Stimulated activated CD4-positive, alpha-beta T cell treated with anti-CD3 and anti-CD28 coated beads, Interleukin-12 subunit alpha, Interleukin-12 subunit beta, amount 100 ng/mL, for 4 hours (primary cell): Measurements from ENCODE around the gene CRISPLD2.
"Not testable (repeated sequence)": the region's sequence is repeated elsewhere in the genome, so short reads cannot be mapped to it uniquely, and the experiment has no call there.

Experiments
- DNase-seq: peaks from one replicate; pipeline ENCODE4 v3.0.0-alpha.2; 2020

The CRISPLD2 gene

DNA sequence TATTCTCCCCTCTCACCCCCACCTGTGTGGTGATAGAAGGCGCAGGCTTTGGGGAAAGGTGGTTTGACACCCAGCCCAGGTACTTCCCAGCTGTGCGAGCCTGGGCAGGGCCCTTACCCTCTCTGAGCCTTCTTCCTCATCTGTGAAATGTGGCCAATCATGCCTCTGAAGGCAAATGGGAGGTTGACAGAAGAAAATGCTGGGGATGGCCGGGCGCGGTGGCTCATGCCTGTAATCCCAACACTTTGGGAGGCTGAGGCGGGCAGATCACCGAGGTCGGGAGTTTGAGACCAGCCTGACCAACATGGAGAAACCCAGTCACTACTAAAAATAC lies 43.7 kb downstream of the CRISPLD2 start:
- DNase-seq, result no peak

DNA sequence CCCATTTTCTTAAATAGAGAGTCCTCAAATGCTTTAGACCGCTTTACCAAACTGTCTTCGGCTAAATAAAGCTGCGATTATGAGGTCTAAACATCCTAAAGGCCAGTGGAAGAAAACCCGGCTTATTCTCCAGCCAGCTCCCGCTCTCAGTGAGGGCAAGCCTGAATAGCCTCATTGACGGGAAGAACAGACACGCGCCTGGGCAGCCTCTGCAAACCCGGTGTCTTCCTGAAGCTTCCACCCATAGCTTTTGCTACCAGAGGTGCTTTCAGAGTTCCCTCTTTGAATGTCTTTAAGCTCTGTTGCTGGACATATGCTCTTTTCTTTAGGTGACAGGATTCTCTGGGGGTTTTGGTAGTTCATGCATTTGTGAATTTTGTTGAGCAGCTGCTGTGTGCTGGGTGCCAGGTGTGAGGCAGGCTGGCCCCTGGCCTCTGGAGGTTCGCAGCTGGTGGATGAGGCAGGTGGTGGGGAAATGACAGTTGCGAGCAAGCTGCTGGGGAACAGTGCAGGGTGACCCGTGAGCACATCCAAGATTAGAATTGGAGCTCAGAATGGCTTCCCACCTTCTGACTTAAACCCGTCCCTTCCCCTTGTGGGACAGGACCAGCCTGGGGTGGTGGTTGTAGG lies 44.7 kb downstream of the CRISPLD2 start:
- no peak for DNase-seq

DNA sequence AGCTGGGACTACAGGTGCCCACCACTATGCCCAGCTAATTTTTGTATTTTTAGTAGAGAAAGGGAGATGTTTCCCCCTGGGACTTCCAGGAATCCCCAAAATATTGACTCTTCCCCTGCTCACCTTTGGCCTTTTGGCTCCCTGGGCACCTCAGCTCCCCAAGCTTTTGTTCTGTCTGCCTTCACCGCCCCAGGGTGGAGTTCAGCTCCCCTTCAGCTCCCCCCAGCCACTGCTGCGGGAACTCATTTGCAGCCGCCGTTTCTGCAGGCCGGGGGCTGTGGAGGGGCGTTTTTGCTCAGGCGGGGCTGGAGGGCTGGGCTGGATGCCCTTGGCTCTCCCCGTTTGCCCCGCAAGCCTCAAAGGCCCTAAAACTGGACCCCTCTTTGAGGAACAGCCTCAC lies 47.9 kb downstream of the CRISPLD2 start:
- DNase-seq, result no peak

DNA sequence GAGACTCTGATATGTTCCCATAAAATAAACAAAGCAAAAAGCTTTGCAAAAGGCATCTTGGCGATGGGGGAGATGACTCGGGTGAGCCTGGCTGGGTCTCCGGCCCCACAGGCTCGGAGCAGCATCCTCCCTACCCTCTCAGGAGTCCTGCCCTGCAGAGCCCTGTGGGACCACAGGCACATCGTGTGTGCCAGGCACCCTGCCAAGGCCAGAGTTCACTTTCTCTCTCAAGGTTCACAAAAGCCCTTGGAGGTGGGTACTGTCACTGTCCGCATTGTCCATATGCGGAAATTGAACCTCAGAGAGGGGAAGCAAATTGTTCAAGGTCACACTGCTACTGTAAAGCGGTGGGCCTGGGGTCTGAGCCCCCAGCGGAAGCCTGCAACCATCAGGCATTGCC lies 48.5 kb downstream of the CRISPLD2 start:
- DNase-seq, result no peak

DNA sequence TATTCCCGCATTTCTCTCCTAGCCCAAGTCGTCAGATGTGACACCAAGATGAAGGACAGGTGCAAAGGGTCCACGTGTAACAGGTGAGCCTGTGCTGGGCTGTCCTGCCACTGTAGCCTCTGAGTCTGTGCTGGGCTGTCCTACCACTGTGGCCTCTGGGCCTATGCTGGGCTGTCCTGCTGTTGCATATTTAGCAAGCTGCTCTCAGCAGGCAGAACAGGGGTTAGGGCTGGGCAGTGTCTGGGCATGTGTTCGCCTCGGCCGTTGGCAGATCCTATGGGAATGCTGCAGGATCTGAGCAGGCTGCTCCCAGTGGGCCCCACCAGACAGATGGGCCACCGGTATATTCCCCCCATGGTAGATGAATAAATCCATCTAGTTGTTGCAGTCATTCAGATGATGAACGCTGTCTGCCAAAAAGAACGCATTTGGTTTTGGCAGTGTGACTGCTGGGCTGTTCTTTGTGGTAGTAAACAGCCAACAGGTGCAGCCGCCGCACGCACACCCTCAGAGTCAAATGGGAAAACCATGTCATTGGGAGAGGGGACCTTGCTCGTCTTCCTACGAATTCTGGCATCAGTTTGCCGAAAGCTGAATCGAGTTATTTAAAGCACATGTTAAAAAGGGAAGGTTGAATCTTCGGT lies 49.2 kb downstream of the CRISPLD2 start:
- DNase-seq, result no peak

DNA sequence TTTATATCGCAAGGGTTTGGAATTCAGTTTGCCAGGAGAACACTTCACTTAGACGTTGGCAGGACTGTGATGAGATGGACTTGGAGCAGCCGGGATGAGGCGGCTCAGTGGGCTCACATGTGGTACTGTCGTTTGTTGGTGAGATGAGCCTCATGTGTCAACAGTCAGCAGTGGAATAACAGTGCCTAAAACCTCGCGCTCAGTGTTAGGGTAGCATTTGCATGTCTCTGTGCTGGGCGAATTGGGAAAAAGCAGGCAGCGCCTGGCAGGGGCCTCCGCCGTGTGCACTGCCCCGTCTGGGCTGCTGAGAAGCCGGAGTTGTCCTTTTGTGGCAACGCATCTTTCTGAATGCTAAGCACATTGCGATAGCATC lies 49.7 kb downstream of the CRISPLD2 start:
- DNase-seq, result no peak

DNA sequence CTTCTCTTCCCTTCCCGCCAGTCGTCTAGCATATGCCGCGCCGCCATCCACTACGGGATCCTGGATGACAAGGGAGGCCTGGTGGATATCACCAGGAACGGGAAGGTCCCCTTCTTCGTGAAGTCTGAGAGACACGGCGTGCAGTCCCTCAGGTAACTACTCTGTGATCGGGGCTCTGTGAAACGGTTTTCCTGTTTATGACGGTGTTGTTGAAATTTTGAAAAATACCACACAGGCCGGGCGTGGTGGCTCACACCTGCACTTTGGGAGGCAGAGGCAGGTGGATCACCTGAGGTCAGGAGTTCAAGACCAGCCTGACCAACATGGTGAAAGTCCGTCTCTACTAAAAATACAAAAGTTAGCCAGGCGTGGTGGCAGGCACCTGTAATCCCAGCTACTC lies 53.2 kb downstream of the CRISPLD2 start:
- not testable (repeated sequence) for DNase-seq

DNA sequence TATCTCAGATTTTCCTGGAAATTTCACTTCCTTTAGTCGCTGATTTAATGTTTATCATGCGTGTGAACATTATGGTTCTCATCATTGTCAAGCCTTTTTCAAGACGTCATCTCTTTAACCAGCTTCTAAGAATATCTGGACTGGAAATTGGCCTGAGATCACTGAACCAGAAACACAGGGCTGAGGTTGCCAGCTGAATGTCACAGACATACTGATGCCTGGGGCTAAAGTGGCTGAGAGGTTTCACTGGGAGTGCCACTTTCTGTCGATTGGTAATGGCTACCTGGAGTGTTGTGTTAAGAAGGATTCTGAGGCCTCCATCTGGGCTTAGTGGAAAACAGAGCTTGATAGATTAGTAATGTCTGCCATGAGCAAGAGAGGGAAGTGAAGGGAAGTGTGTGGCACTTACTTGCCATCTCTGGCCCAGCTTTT lies 54.2 kb downstream of the CRISPLD2 start:
- DNase-seq, result no peak

DNA sequence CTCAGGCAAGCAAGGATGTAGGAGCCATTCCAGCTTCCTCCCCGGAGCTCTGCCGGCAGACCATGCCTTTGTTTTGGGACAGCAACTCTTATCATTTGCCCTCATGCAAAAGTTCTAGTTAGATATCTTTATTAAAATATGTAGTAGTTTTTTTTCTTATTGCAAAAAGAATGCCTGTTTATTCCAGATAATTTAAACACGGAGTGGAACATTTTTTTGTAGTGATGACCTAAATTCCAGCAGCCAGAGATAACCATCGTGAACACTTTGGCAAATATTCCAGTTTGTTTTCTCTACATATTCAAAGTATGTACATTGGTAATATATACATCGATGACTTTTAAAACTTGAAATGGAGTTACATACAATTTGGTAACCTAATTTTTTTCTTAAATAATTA lies 54.8 kb downstream of the CRISPLD2 start:
- DNase-seq, result no peak

DNA sequence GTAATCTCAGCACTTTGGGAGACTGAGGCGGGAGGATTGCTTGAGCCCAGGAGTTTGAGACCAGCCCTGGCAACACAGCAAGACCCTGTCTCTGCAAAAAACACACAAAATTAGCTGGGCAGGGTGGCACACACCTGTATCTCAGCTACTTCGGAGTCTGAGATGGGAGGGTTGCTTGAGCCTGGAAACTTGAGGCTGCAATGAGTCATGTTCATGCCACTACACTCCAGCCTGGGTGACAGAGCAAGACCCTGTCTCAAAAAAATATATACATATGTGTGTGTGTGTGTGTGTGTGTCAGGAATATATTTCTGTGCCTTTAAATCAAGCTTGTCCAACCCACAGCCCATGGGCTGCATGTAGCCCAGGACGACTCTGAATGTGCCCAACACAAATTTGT lies 55.2 kb downstream of the CRISPLD2 start:
- no peak for DNase-seq

DNA sequence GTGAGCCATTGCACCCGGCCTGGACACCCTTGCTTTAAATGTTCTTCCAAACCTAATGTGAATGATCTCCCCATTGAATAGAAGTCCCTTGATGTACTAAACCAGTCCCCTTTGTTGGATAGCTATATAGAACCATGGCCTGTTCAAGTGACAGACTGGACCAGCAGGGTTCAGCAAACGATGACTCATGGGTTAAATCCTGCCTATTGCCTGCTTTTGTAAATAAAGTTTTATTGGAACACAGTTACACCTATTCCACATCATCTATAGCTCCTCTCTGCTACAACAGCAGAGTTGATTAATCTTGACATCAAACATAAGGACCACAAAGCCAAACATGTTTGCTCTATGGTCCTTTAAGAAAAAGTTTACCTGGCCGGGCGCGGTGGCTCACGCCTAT lies 56.1 kb downstream of the CRISPLD2 start:
- DNase-seq, result no peak

DNA sequence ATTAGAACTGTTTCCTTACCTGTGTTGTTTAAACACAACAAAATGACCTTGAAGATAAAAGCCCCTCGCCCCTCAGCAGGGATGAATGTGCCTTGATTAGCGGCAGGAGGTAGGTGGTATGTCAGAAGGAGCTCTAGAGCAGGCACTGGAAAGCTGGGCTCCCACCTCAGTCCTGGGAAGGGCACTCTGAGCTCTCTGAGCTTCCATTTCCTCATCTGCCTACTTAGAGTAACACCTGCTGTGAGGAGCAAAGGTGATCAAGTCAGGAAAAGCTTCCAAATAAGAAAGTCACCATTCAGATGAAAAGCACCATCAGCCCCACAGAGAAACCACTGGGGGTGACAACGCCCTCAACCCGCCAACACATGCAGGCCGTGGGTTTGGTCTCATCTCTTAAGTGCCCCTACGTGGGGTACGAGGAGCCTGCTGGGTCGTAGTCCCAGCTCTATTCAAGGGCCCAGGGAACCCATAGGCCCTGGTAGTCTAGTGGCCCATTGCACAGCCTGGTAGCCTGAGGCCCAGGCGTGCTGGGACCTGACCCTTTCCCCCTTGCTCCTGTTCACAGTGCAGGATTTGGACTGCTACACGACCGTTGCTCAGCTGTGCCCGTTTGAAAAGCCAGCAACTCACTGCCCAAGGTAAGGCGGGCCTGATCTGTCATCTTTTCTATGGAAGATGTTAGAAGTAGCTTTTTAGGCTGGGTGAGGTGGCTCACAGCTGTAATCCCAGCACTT lies 57.3 kb downstream of the CRISPLD2 start:
- DNase-seq, result no peak

DNA sequence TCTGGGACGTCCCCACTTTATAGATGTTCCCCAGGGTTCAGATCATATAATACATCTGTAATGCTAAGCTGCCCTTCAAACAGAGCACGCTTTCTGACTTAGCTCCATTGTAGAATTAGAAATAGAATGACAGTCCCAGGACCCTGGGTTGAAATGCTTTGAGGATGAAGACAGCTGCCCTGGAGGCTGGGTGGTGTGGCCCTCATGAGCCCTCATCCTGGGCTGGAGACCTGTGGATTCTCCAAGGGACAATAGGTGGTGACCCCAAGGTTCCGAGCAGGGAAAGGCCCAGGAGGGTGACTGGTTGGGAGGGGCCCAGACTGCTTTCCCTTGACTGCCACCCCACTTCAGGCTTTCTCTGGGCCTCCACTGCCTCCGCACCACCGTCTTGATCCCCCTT lies 59.0 kb downstream of the CRISPLD2 start:
- no peak for DNase-seq

DNA sequence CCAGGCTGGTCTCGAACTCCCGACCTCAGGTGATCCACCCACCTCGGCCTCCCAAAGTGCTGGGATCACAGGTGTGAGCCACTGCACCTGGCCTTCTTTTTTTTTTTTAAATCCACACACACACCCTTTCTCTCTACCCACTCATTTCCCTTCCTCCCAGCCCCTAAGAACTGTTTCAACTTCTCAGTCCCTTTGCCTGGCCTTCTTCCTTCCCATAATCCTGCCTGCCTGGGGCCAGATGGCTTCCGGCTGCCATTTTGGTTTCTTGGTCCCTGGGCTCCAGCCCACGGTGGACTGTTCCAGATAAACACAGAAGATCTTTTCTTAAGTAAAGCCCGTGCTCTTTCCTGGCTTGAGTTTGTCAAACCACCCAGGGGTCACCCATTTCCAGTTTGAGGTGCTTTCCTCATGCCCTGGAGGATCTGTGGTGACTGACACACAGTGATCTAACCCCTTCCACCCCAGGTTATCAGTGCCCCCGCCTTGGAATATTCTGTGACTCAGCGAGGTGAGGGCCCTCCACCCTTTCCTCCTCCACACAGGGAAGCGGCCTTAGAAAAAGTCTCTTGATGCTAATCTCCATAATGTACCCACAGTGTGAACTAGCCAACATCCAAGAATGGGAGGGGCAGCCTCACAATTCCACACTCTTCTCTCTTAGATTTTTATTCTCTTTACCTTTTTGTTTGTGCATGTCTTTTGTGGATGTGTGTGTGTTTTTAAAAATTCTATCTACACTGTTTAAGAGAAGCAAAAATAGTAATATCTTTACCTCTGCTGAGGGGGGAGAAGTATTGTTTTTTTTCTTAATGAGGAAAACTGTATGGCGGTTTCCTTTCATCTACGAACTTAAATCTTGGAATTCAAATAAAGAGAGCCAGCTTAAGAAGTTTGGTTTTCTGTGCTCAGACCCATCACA lies 60.0 kb downstream of the CRISPLD2 start:
- DNase-seq, result no peak

DNA sequence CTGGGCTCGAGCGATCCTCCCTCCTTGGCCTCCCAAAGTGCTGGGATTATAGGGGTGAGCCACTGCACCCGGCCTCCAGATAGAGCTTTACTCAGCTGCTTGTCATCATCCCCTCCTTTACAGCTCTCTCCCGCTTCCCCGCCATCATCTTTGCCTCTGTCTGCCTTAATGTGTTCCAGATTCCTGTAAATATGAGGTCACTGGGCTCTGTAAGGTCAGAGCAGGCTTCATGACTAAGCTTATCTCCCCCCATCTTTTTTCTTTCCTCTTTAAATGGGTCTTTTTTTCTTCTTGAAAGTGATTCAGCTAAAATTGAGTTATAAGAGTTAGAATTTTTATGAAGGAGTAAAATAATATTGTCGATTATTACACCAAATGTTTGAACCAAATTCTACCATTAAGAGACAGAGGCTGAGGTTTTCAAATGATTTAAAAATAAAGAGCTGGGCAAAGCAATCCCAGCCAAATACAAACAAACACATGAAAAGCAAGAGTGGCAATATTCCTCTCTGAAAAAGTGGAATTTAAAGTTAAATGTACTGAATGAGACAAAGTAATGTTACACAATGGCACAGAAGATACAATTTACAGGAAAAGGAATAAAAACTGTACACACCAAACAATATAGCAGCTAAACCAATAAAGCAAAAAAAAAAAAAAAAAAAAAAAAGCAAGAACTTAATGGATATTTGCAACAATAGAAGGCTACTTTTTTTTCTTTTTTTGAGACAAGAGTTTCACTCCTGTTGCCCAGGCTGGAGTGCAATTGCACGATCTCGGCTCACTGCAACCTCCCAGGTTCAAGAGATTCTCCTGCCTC lies 62.1 kb downstream of the CRISPLD2 start:
- no peak for DNase-seq

DNA sequence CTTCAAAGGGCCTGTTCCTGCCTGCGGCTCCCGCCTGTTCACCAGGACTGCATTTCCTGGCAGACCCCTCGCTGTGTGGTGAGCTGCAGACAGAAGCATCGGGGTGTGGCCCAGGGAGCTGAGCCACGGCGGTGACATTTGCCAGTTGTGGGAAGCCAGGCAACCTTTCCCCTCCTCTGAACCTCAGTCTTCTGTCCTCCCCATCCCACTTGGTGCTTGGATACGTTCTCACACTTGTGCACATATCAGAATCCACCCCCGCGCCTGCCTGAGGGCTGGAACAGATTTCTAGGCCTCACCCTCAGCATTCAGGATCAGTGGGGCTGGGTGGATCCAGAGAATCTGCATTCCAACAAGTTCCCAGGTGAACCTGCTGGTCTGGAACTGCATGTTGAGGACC lies 63.5 kb downstream of the CRISPLD2 start:
- DNase-seq, result no peak

DNA sequence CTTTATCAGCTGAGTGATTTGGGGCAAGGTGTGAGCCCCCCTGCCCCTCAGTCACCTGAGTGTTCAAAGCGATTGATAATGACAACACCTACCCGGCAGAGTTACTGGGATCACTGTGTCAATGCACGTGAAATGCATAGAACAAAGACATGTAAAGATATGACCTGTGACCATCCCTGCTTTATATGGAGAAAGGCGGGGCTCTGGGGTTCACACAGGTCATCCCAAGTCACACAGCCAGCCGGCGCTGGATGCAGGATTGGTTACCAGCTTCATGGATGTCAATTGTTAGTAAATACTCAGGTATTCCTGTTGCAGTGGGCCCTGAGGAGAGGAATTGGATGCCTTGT lies 64.4 kb downstream of the CRISPLD2 start:
- no peak for DNase-seq

DNA sequence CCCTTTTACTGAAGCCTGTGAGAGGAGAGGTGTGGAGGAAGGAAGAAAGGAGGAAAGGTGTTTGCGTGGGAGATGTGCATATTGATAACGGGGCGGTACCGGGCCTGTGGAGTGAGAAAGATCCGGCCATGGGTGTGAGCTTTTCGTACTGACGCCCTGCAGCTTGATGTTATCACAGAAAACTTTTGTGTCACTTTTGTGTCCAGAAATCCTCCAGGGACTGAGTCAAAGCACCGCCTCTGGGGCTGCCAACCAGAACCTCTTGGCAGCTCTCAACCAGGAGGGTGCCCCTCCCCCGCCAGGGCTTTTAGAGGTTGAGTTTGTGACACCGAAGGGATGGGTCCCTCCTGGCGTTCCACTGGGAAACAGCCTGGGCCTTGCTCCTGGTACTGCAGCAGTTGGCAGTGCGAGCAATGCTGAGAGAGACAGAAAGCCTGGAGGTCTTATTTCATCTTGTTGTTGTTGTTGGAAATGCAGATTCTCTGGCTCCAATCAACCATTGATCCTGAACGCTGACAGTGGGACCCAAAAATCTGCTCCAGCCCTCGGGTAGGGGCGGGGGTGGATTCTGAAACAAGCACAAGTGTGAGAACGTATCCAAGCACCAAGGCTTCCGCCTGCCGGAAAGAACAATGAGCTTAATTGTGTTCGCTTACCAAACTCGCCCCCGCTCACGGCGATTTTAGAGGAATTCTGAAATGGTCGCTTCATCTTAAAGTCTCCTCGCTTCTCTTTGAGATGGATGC lies 65.0 kb downstream of the CRISPLD2 start:
- DNase-seq, result no peak

DNA sequence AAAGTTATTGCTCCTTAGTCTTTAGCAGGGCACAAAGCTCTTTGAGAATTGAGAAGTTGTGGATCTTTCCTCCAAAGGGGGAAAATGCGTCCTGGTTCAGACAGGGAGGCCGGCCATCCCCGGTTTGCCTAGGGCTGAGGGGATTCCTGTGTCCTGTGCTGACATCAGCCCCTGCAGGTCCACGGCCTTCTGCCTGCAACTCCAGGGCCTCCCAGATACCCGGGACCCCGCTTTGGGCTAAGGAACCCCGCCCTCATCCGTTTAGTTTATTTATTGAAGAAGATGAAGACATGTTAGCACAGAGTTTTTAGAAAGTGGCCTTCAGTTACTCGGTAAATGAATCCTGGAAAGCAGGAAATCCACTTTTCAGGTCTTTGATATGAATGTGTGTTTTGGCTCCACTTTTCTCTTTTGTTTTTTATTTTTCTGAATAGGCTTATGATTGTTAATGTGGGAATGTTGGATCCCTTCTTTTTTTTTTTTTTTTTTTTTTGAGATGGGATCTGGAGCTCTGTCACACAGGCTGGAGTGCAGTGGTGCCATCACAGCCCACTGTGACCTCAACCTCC lies 65.6 kb downstream of the CRISPLD2 start:
- no peak for DNase-seq

DNA sequence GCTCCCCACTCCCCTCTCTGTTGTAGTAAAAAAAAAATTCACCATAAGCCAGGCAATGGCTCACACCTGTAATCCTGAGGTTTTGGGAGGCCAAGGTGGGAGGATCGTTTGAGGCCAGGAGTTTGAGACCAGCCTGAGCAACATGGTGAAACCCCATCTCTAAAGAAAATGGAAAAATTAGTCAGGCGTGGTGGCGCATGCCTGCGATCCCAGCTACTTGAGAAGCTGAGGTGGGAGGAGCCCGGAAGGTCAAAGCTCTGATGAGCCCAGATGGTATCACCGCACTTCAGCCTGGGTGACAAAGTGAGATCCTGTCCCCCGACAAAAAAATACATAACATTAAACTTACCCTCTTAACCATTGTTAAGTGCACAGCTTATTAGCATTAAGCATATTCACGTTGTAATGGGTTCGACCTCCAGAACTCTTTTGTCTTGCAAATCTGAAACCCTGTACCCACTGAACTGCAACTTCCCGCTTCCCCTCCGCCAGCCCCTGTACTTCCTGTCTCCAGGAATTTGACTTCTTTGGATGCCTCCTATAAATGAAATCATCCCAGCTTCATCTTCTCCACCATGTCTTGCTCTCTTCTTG lies 66.8 kb downstream of the CRISPLD2 start:
- DNase-seq, result no peak

DNA sequence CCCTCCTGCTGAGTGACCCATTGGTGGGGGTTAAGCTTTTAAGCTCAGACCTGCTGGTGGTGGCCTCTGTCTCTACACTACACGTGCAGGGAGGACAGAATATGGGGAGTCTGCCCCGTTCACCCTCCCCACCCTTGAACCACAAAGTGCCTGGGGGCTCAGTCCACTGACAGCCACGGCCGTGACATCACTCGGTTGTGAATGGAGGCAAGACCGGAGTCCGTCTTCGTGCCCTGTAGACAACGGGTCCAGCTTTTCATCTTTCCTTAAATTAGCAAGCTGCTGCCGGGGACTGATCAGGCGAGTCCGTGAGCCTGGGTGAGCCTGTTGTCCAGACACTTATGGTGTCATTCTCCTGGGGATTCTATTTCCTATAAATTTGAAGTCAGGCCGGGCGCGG lies 67.4 kb downstream of the CRISPLD2 start:
- no peak for DNase-seq
